Muscle of leg (tissue), 11 donors: ENCODE results near the gene NLGN1. TPM values are rescaled to one million over a fixed set of nuclear protein-coding genes. Genes with fewer than 3 reads are reported as not detected.

Experiments
- DNase-seq: peaks from one replicate; pipeline ENCODE4 v3.0.0; 2013
- H3K27ac ChIP-seq: one replicate; pipeline ENCODE4 v1.5.1; 2013; ENCODE audit warnings: mild to moderate bottlenecking, low read length, control low read depth
- H3K27me3 ChIP-seq: one replicate; pipeline ENCODE4 v1.6.1; 2013; ENCODE audit warnings: low read length; ENCODE audit not compliant: control insufficient read depth, insufficient read depth
- H3K36me3 ChIP-seq: one replicate; pipeline ENCODE4 v1.6.1; 2013; ENCODE audit warnings: low read length; ENCODE audit not compliant: control insufficient read depth, insufficient read depth
- H3K4me1 ChIP-seq: one replicate; pipeline ENCODE4 v1.6.1; 2013; ENCODE audit warnings: low read length; ENCODE audit not compliant: control insufficient read depth, insufficient read depth
- H3K4me3 ChIP-seq: one replicate; pipeline ENCODE4 v1.5.1; 2013; ENCODE audit warnings: low read length, control low read depth
- H3K9me3 ChIP-seq: replicated peaks from 2 replicates; pipeline ENCODE4 v1.6.1; 2013; ENCODE audit warnings: low read depth, low read length; ENCODE audit not compliant: control insufficient read depth
- WGBS: methylation state at CpG from one replicate; pipeline ENCODE4 v1.1.5; 2013; ENCODE audit warnings: missing lambda C conversion rate; ENCODE audit not compliant: insufficient coverage; 5-methylcytosine and 5-hydroxymethylcytosine counted together
- polyA plus RNA-seq, 8 donors: library from polyadenylated mRNA; unstranded; fragments of 120-200 nt; gene quantifications; one replicate each; pipeline versions ENCODE4 v1.2.1 to v1.2.3, GENCODE V29; 2013; ENCODE audit warnings: inconsistent platforms in 1 of 8, low replicate concordance in 1 of 8; ENCODE audit not compliant: insufficient read length in 8 of 8, insufficient read depth in 1 of 8
- total RNA-seq: library from RNA; stranded (reverse); fragments of 120-200 nt; gene quantifications from one replicate; pipeline ENCODE4 v1.2.4, GENCODE V29; 2013

The NLGN1 gene
- total and polyA plus RNA-seq, 9 donors = 0.95 to 8.5 (median 2.7) TPM

GRCh38 chr3:173732237-173732636 is 334.7 kb downstream of the NLGN1 start:
- no peak overlapping the region for H3K4me3 ChIP-seq
- no peaks in the 10 kb centered on the region for H3K4me1 ChIP-seq
- DNase-seq = no peak
- no peaks in the 10 kb centered on the region for H3K36me3 ChIP-seq
- no peaks in the 10 kb centered on the region for H3K9me3 ChIP-seq
- no peak overlapping the region for H3K27ac ChIP-seq
- H3K27me3 ChIP-seq = no peaks in the 10 kb centered on the region
- WGBS = no CpG with 5 or more reads among the region's 4 CpGs

DNA sequence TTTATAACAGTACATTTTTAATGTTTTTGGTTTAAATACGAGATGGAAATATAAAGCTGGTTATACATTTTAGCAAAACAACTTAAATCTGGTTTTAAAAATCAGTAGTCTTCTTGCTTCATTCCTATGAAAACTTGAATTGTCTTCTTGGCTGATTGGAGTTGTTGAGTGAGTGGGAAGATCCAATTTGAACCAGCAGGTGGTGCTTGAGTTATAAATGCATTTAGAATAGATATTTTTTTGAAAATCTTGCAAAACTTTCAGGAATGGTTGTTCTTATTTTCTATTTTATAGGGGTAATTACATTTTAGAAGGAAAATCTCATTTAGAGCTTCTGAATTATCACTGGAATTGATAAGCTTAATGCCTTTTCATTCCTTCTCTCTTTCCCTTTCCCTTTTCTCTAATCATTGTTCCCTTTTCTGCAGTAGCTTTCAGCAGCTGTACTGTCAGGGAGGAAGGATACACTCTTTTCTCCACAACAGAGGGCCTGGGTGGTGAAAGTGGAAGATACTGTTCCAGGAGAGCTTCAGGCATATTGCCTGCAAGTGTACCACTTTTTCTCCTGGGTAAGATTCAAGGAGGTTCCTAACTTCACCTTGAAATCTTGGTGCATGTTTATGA is 335.6 kb downstream of the NLGN1 start:
- H3K4me1 ChIP-seq = no peaks in the 10 kb centered on the region
- H3K36me3 ChIP-seq = no peaks in the 10 kb centered on the region
- WGBS = no CpG with 5 or more reads among the region's 1 CpG
- DNase-seq = peak; percentile 65
- H3K27ac ChIP-seq = no peak overlapping the region
- H3K4me3 ChIP-seq = no peak overlapping the region
- H3K27me3 ChIP-seq = no peaks in the 10 kb centered on the region
- H3K9me3 ChIP-seq = no peaks in the 10 kb centered on the region

DNA sequence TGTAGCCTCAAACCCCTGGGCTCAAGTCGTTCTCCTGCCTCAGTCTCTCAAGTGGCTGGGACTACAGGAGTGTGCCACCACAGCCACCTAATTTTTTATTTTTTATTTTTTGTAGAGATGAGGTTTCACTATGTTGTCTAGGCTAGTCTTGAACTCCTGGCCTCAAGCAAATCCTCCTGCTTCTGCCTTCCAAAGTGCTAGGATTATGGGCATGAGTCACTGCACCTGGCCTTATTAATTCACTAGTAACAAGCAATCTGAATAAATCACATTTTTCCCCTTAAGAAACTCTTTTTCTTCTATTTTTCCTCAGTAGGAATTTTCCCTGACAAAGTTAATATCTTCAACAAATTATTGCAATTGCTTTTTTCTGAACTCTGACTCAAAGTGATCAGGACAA is 336.9 kb downstream of the NLGN1 start:
- Histone ChIP-seq H3K9me3 (no peaks in the 10 kb centered on the region), H3K36me3 (no peaks in the 10 kb centered on the region), H3K4me3 (no peak overlapping the region), H3K27me3 (no peaks in the 10 kb centered on the region), H3K4me1 (no peaks in the 10 kb centered on the region), H3K27ac (no peak overlapping the region)
- DNase-seq = no peak
- no CpG with 5 or more reads among the region's 1 CpG for WGBS

GRCh38 chr3:173734895-173735294 is 337.4 kb downstream of the NLGN1 start:
- Histone ChIP-seq H3K27me3 (no peaks in the 10 kb centered on the region), H3K27ac (no peak overlapping the region), H3K36me3 (no peaks in the 10 kb centered on the region), H3K4me3 (no peak overlapping the region), H3K4me1 (no peaks in the 10 kb centered on the region), H3K9me3 (no peaks in the 10 kb centered on the region)
- WGBS = no CpG with 5 or more reads among the region's 1 CpG
- DNase-seq = no peak

DNA sequence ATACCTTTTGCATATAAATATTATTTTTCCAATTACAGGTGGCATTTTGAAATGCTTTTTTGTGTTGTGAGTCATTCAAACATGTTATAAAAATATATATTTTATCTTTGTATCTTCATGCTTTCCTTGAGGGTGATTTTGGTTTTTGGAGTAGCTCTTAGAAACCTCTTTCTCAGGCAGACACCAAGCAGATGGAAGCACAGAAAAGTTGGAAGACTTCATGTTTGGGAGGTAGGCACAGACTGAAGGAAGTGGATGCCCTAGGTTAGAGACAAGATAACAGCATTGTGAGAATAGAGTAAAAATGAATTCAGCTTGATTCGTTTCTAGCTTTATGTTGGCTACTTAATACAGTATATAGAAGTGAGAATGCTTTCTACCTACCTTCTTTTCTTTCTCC is 338.3 kb downstream of the NLGN1 start:
- no peak overlapping the region for H3K4me3 ChIP-seq
- H3K4me1 ChIP-seq = no peaks in the 10 kb centered on the region
- DNase-seq = no peak
- H3K27ac ChIP-seq = no peak overlapping the region
- no peaks in the 10 kb centered on the region for H3K36me3 ChIP-seq
- no peaks in the 10 kb centered on the region for H3K27me3 ChIP-seq
- no CpG with 5 or more reads among the region's 1 CpG for WGBS
- no peaks in the 10 kb centered on the region for H3K9me3 ChIP-seq

GRCh38 chr3:173737167-173737808 is 339.7 kb downstream of the NLGN1 start:
- no peaks in the 10 kb centered on the region for H3K27me3 ChIP-seq
- no CpG with 5 or more reads among the region's 2 CpGs for whole genome bisulfite sequencing
- no peaks in the 10 kb centered on the region for H3K4me1 ChIP-seq
- no peaks in the 10 kb centered on the region for H3K36me3 ChIP-seq
- DNase-seq = no peak
- no peak overlapping the region for H3K4me3 ChIP-seq
- no peaks in the 10 kb centered on the region for H3K9me3 ChIP-seq
- H3K27ac ChIP-seq = no peak overlapping the region

GRCh38 chr3:173739726-173740125 is 342.2 kb downstream of the NLGN1 start:
- Histone ChIP-seq H3K27me3 (no peaks in the 10 kb centered on the region), H3K9me3 (no peaks in the 10 kb centered on the region), H3K4me1 (no peaks in the 10 kb centered on the region), H3K36me3 (no peaks in the 10 kb centered on the region), H3K27ac (no peak overlapping the region), H3K4me3 (no peak overlapping the region)
- no peak for DNase-seq
- WGBS = no CpG with 5 or more reads among the region's 2 CpGs

GRCh38 chr3:173742491-173742890 is 344.9 kb downstream of the NLGN1 start:
- H3K36me3 ChIP-seq = no peaks in the 10 kb centered on the region
- no peaks in the 10 kb centered on the region for H3K9me3 ChIP-seq
- no peaks in the 10 kb centered on the region for H3K27me3 ChIP-seq
- peak overlapping the region; percentile 59 for H3K27ac ChIP-seq
- WGBS = no CpG with 5 or more reads among the region's 1 CpG
- H3K4me1 ChIP-seq = no peaks in the 10 kb centered on the region
- peak; percentile 50 for DNase-seq
- H3K4me3 ChIP-seq = no peak overlapping the region

DNA sequence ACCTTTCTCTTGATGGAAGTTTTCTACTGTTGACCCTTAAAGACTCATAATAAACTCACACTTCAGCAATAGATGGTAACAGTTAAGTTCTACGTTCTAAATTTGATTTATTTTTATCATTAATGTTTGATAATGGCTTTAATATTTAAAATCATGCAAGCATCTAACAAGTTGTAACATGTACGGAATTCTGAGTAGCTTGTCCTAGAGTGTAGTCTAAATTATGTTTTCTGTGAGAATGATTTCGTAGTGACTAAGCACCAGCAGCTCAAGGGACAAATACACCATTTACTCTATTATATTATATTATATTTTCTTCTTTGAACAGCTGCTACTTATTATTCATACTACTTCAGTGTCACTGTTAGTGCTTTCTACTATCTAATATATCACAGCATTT is 345.6 kb downstream of the NLGN1 start:
- no peak overlapping the region for H3K4me3 ChIP-seq
- H3K27ac ChIP-seq = no peak overlapping the region
- no peaks in the 10 kb centered on the region for H3K36me3 ChIP-seq
- no peaks in the 10 kb centered on the region for H3K4me1 ChIP-seq
- H3K9me3 ChIP-seq = no peaks in the 10 kb centered on the region
- no CpG with 5 or more reads among the region's 3 CpGs for WGBS
- H3K27me3 ChIP-seq = no peaks in the 10 kb centered on the region
- peak; percentile 19 for DNase-seq

DNA sequence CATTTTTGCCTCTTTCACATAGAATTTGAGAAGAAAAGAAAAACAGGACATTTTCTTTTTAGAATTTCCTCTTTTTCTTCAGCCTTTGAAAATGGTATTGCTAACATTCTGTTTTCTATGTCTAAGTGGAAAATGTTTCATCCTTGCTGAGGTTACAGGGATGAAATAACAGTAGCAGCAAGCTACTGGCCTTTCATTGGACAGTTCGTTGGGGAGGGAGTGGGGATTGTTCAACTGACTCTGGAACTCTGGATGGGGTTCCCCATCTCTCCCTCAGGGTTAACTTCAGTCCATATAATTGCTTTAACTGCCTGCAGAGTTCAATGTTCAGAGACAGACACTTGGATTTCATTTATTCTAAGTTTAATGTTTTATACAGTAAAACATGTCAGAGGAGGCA is 346.0 kb downstream of the NLGN1 start:
- H3K4me3 ChIP-seq = no peak overlapping the region
- no peaks in the 10 kb centered on the region for H3K36me3 ChIP-seq
- DNase-seq = peak; percentile 53
- peak overlapping the region; percentile 10 for H3K27ac ChIP-seq
- no peaks in the 10 kb centered on the region for H3K4me1 ChIP-seq
- WGBS = 20% methylated on average over 1 of the region's 1 CpG
- H3K9me3 ChIP-seq = no peaks in the 10 kb centered on the region
- no peaks in the 10 kb centered on the region for H3K27me3 ChIP-seq
